ENCODE measurements around the gene IL17RC. TPM values are rescaled to one million over a fixed set of nuclear protein-coding genes. Genes with fewer than 3 reads are reported as not detected.

IL17RC gene
- total RNA-seq, 4 donors from 2014 or later: 30.6 to 48.7 (median 37.4) TPM

DNA sequence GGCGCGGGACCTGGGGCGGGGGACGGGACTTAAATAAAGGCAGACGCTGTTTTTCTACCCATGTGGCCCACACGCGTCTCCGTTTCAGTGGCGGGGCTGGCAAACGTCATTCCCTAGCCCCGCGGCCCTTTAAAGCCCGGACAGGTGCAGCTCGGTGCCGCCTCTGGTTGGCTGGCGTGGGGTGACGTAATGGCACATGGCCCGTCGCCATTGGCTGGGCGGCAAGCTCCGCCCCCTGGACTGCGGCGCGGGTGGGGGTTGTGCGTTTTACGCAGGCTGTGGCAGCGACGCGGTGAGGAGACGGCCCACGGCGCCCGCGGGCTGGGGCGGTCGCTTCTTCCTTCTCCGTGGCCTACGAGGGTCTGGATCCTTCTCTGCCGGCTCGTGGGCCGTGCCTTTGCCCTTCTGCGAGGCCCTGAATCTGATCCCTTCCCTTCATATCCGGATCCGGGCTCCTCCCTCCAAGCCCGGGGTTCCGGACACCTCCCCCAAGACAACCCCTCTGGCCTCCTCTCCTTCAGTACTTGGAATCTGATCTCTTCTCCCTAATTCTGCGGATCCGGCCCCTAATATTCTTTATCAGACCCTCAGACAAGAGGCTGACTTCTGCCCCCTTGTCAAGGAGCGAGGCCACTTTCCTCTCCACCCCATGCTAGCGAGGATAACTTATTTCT, 16.8 kb downstream of the IL17RC start, which contains the start of gene CRELD1:
CRELD1 (plus strand) TSS at position 274 of the 674 bp plus-strand sequence. CDS start 605 bp downstream, outside the sequence.
- H3K27ac ChIP-seq: peak within 1 kb of the TSS; percentile 95 to 99 (median 97)
- peaks cover 13 to 42% (median 29%) of the 10 kb centered on the region in 3 donors for H3K4me1 ChIP-seq
- no peaks in the 10 kb centered on the region for H3K27me3 ChIP-seq
- 0 to 1% methylated on average over 10 to 12 of the region's 50 CpGs for WGBS, 2 donors
- peak; percentile 78 for DNase-seq
- intact Hi-C loops (cut with DNase I): loop anchor here (5.0 kb wide), 1 partner anchor 91 kb away; the partner anchor contains the start of gene RPUSD3
- H3K9me3 ChIP-seq: no peaks in the 10 kb centered on the region
- peak within 1 kb of the TSS; percentile 59 to 91 (median 81) for H3K4me3 ChIP-seq
- peaks cover 7 to 60% (median 8%) of the 10 kb centered on the region in 3 donors for H3K36me3 ChIP-seq
- TF ChIP-seq, protein P1, sequence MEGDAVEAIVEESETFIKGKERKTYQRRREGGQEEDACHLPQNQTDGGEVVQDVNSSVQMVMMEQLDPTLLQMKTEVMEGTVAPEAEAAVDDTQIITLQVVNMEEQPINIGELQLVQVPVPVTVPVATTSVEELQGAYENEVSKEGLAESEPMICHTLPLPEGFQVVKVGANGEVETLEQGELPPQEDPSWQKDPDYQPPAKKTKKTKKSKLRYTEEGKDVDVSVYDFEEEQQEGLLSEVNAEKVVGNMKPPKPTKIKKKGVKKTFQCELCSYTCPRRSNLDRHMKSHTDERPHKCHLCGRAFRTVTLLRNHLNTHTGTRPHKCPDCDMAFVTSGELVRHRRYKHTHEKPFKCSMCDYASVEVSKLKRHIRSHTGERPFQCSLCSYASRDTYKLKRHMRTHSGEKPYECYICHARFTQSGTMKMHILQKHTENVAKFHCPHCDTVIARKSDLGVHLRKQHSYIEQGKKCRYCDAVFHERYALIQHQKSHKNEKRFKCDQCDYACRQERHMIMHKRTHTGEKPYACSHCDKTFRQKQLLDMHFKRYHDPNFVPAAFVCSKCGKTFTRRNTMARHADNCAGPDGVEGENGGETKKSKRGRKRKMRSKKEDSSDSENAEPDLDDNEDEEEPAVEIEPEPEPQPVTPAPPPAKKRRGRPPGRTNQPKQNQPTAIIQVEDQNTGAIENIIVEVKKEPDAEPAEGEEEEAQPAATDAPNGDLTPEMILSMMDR (IDR thresholded peaks at IDR 0.05): no peak
- TF ChIP-seq POLR2A (IDR thresholded peaks at IDR 0.05): peak in 3 of 4 donors; percentile 44 to 89 (median 81)

DNA sequence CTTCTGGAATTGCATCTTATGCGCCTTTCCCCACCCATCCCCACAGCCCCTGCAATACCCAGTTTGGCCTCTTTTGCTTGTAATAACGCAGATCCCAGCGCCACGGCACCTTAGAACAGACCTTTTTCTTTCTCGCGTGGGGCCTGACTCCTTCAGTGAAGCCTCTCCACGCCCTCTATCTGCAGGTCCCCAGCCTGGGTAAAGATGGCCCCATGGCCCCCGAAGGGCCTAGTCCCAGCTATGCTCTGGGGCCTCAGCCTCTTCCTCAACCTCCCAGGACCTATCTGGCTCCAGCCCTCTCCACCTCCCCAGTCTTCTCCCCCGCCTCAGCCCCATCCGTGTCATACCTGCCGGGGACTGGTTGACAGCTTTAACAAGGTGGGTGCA, 17.3 kb downstream of the IL17RC start:
- no peak for DNase-seq
- Histone ChIP-seq H3K27ac (peak overlapping the region; percentile 95 to 99 (median 97)), H3K36me3 (peaks cover 7 to 55% (median 8%) of the 10 kb centered on the region in 3 donors), H3K9me3 (no peaks in the 10 kb centered on the region), H3K4me1 (peaks cover 13 to 42% (median 29%) of the 10 kb centered on the region in 3 donors), H3K27me3 (no peaks in the 10 kb centered on the region), H3K4me3 (peak overlapping the region; percentile 59 to 91 (median 81))
- TF ChIP-seq POLR2A (IDR thresholded peaks at IDR 0.05): no peak
- TF ChIP-seq, protein P1 (IDR thresholded peaks at IDR 0.05): peak in 4 of 6 experiments; percentile 12 to 38 (median 26)
- WGBS, 2 donors: 8 to 16% methylated on average over 9 to 11 of the region's 11 CpGs
- intact Hi-C loops (cut with DNase I): loop anchor here (5.0 kb wide), 1 partner anchor 92 kb away; the partner anchor contains the start of gene RPUSD3

DNA sequence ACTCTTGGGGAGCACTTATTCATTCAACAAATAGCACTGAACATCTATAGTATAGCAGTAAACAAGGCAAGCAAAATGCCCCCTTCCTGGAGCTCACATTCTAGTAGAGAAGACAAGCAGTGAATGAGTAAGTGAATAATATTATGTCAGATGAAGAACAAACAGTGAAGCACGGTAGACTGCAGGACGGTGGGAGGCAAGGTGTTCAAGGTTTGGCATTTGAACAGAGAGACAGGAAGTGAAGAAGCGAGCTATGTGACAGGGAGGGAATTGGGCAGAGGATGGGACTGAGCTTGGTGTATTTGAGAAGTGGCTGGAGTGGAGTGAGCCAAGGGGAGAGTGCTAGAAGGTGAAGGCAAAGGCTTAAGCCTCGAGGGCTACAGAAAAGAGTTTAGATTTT, 18.1 kb downstream of the IL17RC start:
- DNase-seq: no peak
- peak overlapping the region in 1 of 4 donors; percentile 91 for H3K4me3 ChIP-seq
- H3K9me3 ChIP-seq: no peaks in the 10 kb centered on the region
- no peaks in the 10 kb centered on the region for H3K27me3 ChIP-seq
- 34 to 54% methylated on average over 4 of the region's 4 CpGs for WGBS, 2 donors
- H3K36me3 ChIP-seq: peaks cover 7 to 47% (median 8%) of the 10 kb centered on the region in 3 donors
- peaks cover 13 to 42% (median 29%) of the 10 kb centered on the region in 3 donors for H3K4me1 ChIP-seq
- TF ChIP-seq, protein P1 (IDR thresholded peaks at IDR 0.05): no peak
- intact Hi-C loops (cut with DNase I): loop anchor here (5.0 kb wide), 1 partner anchor 93 kb away; the partner anchor contains the start of gene RPUSD3
- H3K27ac ChIP-seq: peak overlapping the region in 1 of 4 donors; percentile 99

DNA sequence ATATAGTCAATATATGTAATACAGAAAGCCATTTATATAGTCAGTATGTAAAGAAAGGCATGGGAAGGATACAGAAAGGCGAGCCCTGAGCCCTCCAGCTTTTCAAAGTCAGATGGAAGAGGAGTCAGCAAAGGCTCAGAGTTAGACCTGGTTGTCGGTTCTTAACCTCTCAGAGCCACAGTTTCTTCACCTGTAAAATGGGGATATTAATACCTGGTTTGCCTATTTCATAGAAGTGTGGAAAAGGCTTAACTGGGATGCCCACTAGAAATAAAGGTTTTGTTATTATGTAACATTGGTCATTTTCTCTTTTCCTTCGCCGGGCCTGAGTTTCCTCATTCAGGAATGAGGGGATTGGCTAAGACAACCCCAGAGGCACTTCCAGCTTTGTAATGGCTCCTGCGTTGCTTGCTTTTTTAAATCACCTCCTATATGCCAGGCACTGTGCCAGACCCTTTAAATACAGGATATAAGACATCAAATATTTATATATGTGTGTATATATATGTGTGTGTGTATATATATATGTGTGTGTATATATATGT, 19.1 kb downstream of the IL17RC start:
- no peak overlapping the region for H3K27ac ChIP-seq
- TF ChIP-seq, protein P1 (IDR thresholded peaks at IDR 0.05): no peak
- TF ChIP-seq POLR2A (IDR thresholded peaks at IDR 0.05): no peak
- no peaks in the 10 kb centered on the region for H3K27me3 ChIP-seq
- intact Hi-C loops (cut with DNase I): no loop called here
- peaks cover 7 to 43% (median 8%) of the 10 kb centered on the region in 3 donors for H3K36me3 ChIP-seq
- peaks cover 13 to 42% (median 29%) of the 10 kb centered on the region in 3 donors for H3K4me1 ChIP-seq
- DNase-seq: no peak
- 80 to 95% methylated on average over 5 of the region's 5 CpGs for WGBS, 2 donors
- no peaks in the 10 kb centered on the region for H3K9me3 ChIP-seq
- no peak overlapping the region for H3K4me3 ChIP-seq

Data from esophagus squamous epithelium (tissue), 5 donors.